22Rv1 (cell line): Measurements from ENCODE around the gene EPN2.

ENCODE experiments used
- H3K27ac ChIP-seq: fragments of 450-650 bp; 2 replicates; pipeline ENCODE4 v1.5.1; 2017
- CTCF ChIP-seq: fragments of 450-650 bp; IDR thresholded peaks from 2 replicates; pipeline ENCODE4 v1.5.1; 2017; ENCODE audit warnings: mild to moderate bottlenecking
- ZFX ChIP-seq: fragments of 450-650 bp; IDR thresholded peaks from 2 replicates; pipeline ENCODE4 v1.6.1; 2017; ENCODE audit warnings: antibody characterized with exemption, borderline replicate concordance

EPN2 gene

GRCh38 chr17:19237389-19238166 lies 412 bp downstream of the EPN2 start:
- TF ChIP-seq CTCF: no peak; the same call in 1 of the 2 replicates
- TF ChIP-seq ZFX: no peak
- peak overlapping the region; percentile 50 for H3K27ac ChIP-seq

GRCh38 chr17:19238167-19238505 lies 970 bp downstream of the EPN2 start:
- H3K27ac ChIP-seq: peak overlapping the region; percentile 50

GRCh38 chr17:19239544-19239943 lies 2.4 kb downstream of the EPN2 start:
- no peak overlapping the region for H3K27ac ChIP-seq
- TF ChIP-seq ZFX: no peak
- TF ChIP-seq CTCF: no peak

More at GRCh38 chr17:19238167-19238505, 970 bp downstream of the EPN2 start:
- TF ChIP-seq ZFX (no peak), CTCF (no peak)

DNA sequence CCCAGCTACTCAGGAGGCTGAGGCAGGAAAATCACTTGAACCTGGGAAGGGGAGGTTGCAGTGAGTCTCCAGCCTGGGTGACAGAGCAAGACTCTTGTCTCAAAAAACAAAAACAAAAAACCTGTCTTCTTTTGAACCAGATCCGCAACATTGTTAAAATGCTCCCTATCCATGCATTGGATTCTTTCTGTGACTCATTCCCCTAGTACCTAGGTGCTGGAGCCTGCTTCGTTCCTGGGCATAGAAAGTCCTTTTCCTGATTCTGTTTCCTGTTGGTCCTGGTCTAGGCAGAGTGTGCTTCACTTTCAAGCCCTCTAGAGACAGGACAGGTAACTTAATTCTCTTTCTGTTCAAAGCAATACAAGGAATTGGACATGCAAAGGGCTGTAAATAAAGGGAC lies 5.2 kb downstream of the EPN2 start:
- TF ChIP-seq CTCF (no peak), ZFX (no peak)
- no peak overlapping the region for H3K27ac ChIP-seq

GRCh38 chr17:19242926-19243325 lies 5.8 kb downstream of the EPN2 start:
- no peak overlapping the region for H3K27ac ChIP-seq
- TF ChIP-seq CTCF: no peak
- no peak for TF ChIP-seq ZFX

DNA sequence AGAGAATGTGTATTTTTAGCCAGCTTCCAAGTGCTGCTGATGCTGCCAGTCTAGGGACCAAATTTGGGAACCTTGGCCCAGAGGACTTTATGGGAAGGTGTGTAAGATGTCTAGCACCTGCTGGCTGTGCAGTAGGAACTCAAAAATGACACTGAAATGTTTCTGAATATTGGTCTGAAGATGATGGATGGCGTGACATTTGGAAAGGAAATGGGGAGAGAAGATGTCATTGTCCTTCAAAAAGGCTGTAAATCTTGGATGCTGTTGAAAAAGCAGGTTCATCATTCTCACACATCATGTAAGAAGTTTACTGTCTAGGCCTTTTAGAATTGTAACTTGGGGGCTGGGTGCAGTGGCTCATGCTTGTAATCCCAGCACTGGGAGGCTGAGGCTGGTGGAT lies 6.7 kb downstream of the EPN2 start:
- no peak for TF ChIP-seq ZFX
- no peak for TF ChIP-seq CTCF
- H3K27ac ChIP-seq: no peak overlapping the region

DNA sequence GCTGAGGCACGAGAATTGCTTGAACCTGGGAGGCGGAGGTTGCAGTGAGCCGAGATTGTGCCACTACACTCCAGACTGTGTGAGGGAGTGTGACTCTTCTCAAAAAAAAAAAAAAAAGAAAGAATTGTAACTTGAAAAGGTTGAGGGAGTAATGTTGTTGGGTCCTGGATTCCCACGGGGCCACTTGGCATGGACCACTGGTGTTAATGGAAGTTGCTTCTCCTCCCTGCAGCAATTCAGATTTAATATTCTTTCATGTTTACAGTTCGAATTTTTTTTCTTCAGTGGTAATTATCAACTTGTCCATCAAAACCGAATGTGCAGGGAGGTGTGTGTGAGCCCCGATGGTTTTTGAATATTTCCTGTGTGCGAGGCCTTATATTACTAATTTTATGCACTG lies 7.2 kb downstream of the EPN2 start:
- no peak overlapping the region for H3K27ac ChIP-seq
- TF ChIP-seq ZFX (no peak), CTCF (no peak)
